Activated CD8-positive, alpha-beta memory T cell treated with anti-CD3 and anti-CD28 coated beads, Interleukin-2, amount 50 U/mL, for 4 hours (primary cell): ENCODE data around the gene SYNE1.
"Not testable (repeated sequence)": the region's sequence is repeated elsewhere in the genome, so short reads cannot be mapped to it uniquely, and the experiment has no call there.

Experiments
- DNase-seq: peaks from one replicate; pipeline ENCODE4 v3.0.0-alpha.2; 2020

SYNE1 gene, protein sequence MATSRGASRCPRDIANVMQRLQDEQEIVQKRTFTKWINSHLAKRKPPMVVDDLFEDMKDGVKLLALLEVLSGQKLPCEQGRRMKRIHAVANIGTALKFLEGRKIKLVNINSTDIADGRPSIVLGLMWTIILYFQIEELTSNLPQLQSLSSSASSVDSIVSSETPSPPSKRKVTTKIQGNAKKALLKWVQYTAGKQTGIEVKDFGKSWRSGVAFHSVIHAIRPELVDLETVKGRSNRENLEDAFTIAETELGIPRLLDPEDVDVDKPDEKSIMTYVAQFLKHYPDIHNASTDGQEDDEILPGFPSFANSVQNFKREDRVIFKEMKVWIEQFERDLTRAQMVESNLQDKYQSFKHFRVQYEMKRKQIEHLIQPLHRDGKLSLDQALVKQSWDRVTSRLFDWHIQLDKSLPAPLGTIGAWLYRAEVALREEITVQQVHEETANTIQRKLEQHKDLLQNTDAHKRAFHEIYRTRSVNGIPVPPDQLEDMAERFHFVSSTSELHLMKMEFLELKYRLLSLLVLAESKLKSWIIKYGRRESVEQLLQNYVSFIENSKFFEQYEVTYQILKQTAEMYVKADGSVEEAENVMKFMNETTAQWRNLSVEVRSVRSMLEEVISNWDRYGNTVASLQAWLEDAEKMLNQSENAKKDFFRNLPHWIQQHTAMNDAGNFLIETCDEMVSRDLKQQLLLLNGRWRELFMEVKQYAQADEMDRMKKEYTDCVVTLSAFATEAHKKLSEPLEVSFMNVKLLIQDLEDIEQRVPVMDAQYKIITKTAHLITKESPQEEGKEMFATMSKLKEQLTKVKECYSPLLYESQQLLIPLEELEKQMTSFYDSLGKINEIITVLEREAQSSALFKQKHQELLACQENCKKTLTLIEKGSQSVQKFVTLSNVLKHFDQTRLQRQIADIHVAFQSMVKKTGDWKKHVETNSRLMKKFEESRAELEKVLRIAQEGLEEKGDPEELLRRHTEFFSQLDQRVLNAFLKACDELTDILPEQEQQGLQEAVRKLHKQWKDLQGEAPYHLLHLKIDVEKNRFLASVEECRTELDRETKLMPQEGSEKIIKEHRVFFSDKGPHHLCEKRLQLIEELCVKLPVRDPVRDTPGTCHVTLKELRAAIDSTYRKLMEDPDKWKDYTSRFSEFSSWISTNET (N-terminal part only)

DNA sequence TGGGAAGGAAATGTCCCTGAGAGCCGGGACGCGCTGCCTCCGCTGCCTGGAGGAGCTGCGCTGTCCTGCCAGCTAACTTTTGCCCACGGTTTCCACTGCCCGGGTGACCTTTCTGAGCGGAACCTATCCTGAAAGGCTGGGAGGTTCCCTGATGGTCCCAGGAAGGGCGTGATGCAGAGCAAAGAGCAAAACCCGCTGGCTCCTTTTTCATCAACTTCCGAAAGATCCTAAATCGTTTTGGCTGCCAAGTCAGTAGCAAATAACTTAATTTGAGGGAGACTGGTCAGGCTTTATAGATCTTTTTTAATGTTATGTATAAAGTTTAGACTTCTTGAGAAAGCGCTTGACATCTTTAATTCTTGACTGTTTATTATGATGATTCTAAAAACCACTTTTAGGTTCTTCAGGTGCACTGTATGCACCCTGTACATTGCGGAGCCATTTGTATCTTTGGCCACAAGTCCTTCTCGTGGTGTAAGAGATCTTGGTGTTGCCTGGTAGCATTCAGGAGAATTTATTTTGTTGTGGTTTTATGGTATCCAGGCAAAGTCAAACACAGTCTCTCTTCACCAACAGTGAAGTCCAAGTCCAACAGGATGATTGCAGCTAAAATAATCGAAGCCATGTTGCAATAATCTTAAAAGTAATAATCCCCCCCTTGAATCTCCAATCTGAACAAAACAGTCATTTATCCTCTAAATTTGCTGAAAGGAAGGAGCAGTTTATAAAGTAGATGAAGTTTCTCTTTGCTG lies at the start of gene SYNE1:
Gene SYNE1 (minus strand): TSS at position 67 of the 752 bp plus-strand sequence. CDS start 9,031 bp downstream, outside the sequence.
- no peak for DNase-seq

DNA sequence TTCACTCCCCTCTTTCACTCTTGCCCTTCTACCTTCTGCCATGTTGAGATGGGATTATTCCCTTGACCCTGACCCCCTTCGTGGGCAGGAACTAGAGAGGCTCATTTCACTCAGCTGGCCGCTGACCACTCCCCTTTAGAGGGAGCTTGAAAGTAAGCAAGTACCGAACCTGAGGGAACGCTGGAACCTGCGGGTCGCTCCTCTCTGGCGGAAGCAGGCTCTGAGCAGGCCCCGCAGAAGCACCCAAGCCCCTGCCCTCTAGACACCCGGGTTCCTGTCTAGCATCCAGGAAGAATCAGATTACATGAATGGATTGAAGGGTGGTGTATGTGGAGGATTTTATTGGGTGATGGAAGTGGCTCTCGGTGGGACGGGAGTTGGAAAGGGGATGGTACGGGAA lies 48.7 kb upstream of the SYNE1 start:
- DNase-seq: no peak

DNA sequence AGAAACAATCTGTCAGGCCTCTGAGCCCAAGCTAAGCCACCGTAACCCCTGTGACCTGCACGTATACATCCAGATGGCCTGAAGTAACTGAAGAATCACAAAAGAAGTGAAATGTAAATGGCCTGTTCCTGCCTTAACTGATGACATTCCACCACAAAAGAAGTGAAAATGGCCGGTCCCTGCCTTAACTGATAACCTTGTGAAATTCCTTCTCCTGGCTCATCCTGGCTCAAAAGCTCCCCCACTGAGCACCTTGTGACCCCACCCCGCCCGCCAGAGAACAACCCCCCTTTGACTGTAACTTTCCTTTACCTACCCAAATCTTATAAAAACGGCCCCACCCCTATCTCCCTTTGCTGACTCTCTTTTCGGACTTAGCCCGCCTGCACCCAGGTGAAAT lies 45.8 kb upstream of the SYNE1 start:
- DNase-seq: not testable (repeated sequence)

DNA sequence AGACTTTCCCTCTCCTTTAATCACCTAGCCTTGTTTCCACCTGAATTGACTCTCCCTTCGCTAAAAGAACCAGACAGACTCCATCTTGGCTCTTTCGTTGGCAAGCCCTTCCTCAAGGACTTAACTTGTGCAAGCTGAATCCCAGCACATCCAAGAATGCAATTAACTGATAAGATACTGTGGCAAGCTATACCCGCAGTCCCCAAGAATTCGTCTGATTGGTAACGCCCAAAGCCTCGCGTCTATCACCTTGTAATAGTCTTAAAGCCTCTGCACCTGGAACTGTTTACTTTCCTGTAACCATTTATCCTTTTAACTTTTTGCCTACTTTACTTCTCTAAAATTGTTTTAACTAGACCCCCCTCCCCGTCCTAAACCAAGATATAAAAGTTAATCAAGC lies 45.0 kb upstream of the SYNE1 start:
- no peak for DNase-seq

DNA sequence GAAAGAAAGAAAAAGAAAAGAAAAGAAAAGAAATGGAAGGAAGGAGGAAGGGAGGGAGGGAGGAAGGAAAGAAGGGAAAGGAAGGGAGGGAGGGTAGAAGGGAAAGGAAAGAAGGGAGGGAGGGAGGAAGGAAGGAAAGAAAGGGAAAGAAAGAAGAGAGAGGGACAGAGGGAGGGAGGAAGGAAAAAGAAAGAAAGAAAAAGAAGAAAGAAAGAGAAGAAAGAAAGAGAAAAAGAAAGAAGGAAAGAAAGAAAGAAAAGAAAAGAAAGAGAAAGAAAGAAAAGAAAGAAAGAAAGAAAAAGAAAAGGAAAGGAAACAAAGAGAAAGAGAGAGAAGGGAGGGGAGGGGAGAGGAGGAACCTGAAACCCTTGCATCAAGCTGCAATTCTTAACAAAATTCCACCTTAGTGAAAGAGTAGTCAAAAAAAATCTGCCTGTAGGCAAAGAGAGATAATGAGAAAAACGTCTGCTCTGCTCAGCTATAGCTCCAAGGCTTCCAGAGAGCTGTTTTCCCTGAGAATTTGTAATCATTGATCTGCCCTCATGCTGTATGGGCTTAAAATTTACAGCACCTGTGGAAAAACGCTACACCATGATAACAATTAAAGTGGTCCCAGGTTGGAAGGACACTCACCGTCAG lies 43.8 kb upstream of the SYNE1 start:
- no peak for DNase-seq

DNA sequence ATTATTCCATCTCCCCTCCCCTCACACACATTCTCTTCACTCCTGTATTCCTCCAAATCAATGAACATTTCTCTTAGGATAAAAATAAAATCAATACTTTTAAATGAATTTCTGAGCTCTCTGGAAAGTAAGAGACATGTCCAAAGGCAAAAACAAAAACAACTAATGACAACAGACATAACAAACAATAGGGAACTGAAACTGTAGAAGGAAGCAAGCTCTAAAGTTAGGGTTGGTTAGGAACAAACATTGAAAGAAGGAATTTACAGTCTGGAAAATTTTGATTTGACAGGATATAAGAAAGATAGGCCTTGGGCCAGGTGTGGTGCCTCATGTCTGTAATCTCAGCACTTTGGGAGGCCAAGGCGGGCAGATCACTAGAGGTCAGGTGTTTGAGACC lies 43.0 kb upstream of the SYNE1 start:
- DNase-seq: no peak

DNA sequence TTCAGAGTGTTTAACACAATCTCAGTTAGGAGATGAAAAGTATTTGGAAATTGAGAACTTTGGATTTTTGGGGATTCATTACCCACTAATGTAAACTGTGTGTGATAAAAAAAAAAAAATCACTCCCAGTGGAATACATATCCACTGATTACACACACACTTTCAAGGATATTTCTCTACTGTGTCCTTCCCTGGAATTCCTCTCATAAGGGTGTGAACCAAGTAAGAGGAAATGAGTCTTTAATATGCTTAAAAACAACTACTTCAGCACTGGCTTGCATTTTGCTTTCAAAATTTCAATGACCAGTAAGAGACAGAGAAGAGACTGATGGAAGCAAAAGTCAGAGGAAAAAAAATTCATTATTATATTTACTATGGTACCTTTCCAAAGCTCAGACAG lies 36.1 kb upstream of the SYNE1 start:
- no peak for DNase-seq

DNA sequence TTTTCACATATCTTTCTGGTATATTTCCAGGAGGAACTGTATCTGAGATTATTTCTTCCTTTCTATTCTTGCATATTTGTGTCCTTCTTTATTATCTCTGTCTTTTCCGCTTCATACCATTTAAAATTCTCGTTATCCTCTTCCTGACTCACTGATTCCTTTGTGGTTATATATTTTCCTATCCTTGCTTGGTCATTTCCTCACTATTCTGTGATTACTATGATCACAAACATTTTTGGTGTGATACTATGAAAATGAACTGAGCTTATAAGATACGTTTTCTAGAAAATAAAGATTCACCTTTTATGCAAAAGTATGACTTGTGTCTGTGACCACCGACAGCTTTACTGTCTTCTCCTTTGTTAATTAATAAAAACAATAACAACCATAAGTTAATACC lies 34.0 kb upstream of the SYNE1 start:
- no peak for DNase-seq

DNA sequence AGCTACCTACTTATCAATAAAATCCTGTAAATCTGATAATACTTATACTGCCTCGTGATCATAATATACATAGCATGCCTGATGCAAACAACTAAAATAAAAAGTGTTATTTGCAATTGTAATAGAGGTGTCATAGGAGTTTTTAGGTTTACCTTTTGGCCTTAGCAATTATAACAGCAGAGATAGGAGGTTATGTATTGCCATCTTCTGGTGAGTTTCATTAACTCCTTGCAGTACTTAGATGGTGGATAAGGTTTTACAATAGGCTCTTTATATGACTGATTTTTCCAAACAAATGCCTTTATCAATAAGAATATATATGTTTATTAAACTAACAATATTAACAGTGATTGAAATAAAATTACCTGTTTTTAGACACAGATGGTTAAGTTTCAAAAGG lies 32.7 kb upstream of the SYNE1 start:
- DNase-seq: no peak

DNA sequence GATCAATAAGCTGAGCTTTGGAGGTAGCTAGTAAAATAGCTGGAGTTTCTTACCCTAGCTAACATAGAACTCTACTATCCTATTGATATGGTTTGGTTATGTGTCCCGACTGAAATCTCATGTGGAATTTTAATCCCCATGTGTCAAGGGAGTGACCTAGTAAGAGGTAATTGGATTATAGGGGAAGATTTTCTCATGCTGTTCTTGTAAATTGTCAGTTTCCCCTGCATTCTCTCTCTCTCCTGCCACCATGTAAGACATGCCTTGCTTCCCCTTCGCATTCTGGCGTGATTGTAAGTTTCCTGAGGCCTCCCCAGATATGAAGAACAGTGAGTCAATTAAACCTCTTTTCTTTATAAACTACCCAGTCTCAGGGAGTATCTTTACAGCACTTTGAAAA lies 24.6 kb upstream of the SYNE1 start:
- DNase-seq: no peak

DNA sequence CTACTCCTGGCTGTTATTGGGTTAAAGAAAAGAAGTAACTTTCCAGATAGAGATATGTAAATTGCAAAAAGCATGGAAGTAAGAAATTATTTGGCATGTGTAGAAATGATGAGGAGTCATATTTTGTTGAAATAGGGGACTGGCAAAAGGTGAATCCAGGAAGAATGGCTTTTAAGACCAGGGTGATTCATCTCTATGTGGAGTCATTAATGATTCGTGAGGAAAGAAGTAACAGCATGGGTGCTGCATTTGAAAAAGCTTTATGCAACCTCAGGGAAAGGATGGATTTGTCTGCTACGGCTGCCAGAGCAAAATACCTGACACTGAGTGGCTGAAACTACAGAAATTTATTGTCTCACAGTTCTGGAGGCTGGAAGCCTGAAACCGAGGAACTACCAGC lies 14.8 kb upstream of the SYNE1 start:
- no peak for DNase-seq

DNA sequence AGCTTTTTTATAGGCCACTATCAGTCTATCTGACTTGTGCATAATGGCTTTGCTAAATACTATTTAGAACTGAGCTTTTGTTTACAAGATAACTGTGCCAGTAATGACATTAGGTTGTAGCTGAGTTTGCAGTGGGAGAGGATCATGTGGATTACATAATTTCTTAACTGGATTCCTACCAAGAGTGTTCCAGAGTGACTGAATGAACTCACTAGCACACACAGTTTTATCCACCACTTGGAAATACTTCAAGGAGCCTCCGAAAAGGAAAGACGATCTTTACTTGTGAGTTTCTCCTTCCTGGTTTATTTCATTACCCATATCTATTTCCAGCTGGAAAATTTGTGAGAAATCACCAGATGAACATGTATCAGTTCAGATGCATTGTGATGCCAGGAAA lies 10.9 kb upstream of the SYNE1 start:
- DNase-seq: no peak

DNA sequence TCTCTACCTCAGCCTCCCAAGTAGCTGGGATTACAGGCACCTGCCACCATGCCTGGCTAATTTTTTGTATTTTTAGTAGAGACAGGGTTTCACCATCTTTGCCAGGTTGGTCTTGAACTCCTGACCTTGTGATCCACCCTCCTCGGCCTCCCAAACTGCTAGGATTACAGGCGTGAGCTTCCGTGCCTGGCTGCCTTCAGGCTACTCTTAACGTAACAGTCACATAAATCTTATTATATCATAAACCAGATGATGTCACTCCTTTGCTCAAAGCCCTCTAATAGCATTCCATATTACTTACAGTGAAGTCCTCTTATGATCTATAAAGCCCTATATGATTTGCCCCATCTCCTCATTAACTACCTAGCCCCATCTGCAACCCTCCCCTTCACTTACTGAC lies 9.6 kb upstream of the SYNE1 start:
- DNase-seq: not testable (repeated sequence)

DNA sequence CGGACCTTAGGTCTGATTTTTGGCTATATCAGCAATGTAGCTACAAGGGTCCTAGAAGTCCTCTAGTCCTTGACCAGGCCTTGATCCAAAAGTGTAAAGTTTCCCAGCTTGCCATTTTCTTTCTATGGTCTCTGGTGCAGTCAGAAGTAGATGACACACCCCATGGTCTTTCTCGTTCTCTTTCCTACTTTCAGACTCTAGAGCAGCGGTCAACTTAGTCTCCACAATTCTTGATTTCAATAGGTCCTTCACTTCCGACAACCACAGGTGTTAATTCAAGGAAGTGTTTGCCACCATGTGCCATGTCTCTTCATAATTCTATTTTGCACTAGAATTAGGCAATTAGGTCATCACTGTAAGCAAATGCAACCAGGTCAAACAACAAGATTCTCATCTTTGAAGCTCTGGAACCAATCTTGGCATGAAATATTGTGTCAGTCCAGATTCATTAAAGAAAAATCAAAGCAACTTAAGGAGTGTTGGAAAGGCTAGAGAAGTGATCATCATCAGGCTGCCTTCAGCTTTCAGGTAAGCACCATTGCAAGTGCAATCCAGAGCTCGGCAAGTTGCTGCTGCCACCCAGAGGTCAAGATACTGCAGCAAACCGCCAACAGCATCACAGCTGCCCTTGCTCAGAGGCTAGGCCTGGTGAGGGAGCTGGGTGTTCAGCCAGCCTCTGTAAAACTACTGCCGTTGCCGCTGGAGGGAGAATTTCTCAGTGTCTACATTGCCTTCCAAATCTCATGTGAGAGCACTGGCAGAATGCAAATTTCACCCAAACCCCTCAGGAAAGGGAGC lies 5.6 kb upstream of the SYNE1 start:
- DNase-seq: peak; percentile 34

DNA sequence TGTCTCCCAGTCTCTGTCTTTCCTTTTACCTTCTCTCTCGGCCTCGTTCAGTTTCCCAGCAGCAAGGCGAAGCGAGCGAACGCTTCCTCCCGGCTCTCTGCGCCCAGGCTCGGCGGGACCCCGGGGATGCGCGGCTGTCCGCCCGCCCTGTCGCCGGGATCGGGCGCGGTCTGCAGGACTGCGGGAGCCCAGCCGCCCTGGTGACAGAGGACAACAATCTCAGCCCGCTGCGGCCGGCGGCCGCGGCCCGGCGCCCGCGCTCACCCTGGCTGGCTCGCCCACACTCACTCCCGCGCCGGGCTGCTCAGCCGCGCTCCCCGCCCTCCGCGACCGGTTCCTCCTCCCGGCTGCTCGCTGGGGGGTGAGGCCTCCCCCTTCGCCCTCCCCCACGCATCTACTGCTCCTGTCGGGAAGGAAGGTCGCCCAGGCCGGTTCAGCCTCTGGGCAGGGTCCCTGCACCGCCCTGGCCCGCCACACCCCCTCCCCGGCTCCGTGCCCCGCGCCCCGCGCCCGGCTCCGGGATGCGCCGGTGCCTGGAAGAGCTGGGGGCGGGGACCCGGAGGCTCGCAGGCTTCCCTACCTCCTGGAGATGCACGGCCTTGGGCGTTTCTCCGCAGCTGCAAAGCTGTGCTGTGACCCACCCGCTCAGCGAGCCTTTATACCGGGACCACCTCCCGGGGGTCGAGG lies 410 bp downstream of the SYNE1 start:
- DNase-seq: peak; percentile 16

DNA sequence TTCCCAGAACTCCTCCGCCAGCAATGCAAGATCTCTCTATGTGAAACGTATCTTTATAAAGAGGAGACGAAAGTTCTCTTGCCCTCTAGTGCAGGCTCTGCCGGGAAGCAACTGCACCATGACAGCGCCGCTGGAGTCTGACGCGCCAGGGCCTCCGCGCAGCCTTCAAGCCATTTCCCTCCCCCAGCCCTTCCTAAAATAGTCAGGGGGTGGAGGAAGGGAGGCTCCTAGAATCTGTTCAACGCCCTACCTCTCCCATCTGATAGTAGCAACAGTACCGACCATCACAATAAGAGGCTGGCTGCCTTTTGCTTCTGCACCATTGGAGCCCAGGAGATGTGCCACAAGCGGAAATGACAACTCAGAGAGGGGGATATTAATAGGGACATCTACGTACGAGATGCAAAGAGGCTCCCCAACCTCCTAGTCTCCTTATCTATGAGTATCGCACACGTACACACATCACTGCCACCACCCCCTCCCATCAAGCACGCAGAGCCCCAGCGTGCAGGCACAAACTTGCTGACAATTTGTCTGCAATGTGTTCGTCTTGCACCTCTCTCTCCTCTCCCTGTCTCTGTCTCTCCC lies 1.0 kb downstream of the SYNE1 start:
- DNase-seq: no peak

DNA sequence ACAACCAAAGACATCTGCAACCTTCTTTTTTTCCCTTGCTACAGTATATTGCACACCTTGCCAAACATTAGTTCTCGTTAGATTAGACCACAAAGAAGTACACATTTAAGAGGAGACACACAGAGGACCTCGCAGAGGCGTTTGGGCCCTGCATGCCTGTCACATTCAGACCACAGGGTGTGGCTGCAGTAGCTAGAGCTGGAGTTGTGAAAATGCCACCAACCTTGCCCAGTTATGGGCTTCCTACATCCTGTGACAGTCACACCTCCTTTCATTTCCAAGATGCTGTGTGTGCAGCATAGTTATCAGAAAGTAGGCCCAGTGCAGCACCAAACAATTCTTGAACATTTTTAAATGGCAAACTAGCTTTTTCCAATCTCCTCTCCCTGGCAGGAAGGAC lies 2.4 kb downstream of the SYNE1 start:
- peak; percentile 22 for DNase-seq

DNA sequence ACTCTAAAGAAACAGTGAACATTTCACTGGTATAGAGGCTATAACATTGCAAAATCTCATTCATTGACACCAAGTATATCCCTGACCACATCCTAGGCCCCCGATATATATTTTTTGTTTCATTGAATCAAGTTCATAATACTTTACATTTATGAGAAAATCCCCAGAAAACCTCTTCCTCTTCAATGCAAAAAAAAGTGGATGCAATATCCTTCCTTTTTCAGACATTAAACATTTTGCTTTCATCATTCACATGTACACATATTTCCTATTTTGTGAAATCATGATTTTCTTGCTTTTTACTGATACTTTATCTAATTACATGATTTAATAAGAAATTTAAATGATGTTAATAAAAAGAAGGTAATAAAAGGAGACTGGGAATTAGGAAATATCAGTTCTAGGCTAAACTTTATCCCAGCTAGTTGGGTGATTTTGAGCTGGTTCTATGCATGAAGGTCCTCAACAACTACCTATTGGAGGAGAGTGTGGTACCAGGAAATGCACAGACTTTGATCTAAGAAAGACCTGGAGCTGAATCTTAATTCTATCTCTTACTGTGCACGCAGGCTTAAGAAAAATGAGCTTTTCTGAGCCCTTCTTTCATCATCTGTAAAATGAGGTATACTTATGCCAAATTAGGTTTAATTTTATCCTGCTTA lies 4.9 kb downstream of the SYNE1 start:
- DNase-seq: no peak

DNA sequence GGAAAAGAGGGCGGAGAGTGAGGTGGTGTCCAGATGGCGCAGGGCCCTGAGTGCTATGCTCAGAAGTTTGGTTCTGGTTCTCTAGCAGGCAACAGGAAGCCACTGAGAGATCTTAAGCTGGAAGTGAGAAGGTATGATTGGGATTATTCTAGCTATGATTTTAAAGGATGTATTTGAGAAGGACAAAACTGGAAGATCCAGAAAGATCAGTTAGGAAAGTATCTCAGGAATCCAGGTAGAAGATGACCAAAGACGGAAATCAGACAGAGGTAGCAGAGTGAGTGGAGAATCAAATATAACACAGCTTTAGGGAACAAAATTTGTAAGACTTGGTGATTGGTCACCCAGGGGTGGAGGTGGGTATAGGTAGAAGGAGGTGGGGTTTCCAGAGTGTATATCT lies 5.8 kb downstream of the SYNE1 start:
- DNase-seq: no peak

DNA sequence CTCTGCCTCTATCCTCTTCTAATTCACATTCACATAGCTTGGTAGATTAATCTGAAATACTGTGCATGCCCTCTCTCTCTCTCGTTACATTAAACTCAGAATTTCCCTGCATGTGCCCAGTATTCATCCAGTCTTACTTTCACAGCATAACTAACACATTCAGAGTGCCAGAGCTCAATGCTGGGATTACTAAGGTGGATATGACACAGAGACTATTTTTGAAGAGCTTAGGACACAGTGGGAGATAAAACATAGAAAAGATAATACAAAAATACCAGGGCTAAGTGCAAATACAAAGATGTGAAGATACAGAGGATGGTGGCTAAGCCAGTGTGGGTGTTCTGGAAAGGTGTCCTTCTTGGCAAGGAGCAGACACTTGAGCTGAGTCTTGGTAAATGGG lies 6.3 kb downstream of the SYNE1 start:
- DNase-seq: no peak
